GM18873 (cell line): ENCODE data around the gene IL17F.

Source experiments
- ATAC-seq: cut with Tn5 transposase; IDR thresholded peaks from one replicate; pipeline ENCODE4 v1.9.1; 2021; ENCODE audit warnings: mild to moderate bottlenecking, moderate library complexity, moderate number of reproducible peaks; ENCODE audit not compliant: unreplicated experiment, low FRiP score

The IL17F gene

DNA sequence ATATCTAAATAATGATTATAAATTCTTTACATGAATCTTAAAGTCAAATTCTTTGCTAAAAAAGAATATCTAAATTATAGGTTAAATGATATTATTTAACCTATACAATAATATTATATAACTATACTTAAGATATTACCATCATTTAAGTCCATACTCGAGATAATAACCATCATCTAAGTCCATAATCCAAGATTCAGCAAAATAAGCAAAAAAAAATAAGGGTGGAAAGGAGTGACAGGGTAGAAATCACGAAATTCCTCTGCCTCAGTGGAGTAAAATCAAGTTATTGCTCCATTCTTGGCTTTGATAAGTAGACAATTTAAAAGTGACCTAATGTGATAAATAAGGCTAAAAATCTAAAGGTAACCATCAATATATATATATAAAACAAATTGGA is 48.4 kb downstream of the IL17F start:
- ATAC-seq: no peak

DNA sequence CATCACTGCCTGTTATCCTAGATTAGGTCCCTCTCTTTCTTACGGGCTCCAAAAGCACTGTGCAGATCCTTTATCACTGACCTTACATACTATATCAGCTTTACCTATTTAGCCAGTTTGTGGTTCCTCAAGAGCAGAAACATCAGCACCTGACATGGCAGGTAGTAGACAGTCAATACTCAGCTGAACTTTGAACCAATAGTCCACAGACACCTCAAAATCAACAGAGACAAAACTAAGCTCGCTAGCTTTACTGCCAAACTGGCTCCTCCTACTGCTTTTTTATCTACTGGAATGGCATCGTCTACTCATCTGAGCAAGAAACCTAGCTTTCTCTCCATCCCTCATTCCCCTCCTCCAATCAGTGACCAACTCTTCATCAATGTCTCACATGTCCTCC is 52.5 kb downstream of the IL17F start:
- ATAC-seq: no peak

DNA sequence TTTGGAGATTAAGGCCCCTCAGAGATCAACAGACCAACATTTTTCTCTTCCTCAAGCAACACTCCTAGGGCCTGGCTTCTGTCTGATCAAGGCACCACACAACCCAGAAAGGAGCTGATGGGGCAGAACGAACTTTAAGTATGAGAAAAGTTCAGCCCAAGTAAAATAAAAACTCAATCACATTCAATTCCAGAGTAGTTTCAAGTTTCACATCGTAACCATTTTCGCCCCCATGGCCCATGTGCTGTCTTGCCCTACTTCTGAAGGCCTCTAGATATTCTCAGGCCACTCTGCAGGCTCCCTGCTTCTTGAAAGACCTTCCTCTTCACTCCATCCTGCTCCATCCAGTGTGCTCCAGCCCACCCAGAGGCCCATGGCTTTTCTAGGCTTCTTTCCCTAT is 53.9 kb downstream of the IL17F start:
- no peak for ATAC-seq

DNA sequence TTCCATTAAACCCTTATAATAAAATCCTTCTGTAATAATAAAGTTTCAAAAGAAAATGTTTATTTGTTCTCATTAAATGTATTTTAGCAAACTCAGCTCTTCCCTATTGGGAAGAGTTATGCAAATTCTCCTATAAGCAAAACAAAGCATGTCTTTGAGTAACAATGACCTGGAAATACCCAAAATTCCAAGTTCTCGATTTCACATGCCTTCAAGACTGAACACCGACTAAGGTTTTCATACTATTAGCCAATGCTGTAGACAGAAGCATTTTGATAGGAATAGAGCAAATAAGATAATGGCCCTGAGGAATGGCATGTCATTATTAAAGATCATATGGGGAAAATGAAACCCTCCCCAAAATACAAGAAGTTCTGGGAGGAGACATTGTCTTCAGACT is 54.3 kb downstream of the IL17F start:
- ATAC-seq: no peak

DNA sequence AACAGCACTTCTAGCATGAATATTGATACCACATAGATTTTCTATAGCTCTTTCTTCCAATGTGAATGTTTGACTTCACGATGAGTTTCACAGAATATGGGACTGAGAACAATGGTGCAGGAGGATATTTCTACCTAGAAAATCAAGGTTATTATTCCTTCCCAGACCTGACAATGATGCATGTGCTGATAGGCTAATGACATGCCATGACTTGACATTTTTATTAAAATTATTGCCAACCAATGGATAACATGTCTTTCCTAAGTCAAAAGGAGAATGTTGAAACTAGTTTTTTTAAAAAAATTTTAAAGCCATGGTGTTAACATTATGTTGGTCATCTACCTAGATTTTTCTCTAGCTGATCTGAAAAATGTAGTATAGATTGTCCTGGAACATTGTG is 57.2 kb downstream of the IL17F start:
- ATAC-seq: no peak
